NCI-H128 (cell line): ENCODE data around the gene TMEM37.
"Not testable (repeated sequence)": the region's sequence is repeated elsewhere in the genome, so short reads cannot be mapped to it uniquely, and the experiment has no call there.

Experiments
- DNase-seq: peaks from one replicate; lab custom pipeline; 2025; ENCODE audit not compliant: unreplicated experiment; lab: John Stamatoyannopoulos, UW

The TMEM37 gene

GRCh38 chr2:119431155-119431975 lies at the start of gene TMEM37:
TSS of gene TMEM37 (plus strand) at chr2:119431854. CDS start at chr2:119431904, 50 bp downstream.
- DNase-seq, result no peak

DNA sequence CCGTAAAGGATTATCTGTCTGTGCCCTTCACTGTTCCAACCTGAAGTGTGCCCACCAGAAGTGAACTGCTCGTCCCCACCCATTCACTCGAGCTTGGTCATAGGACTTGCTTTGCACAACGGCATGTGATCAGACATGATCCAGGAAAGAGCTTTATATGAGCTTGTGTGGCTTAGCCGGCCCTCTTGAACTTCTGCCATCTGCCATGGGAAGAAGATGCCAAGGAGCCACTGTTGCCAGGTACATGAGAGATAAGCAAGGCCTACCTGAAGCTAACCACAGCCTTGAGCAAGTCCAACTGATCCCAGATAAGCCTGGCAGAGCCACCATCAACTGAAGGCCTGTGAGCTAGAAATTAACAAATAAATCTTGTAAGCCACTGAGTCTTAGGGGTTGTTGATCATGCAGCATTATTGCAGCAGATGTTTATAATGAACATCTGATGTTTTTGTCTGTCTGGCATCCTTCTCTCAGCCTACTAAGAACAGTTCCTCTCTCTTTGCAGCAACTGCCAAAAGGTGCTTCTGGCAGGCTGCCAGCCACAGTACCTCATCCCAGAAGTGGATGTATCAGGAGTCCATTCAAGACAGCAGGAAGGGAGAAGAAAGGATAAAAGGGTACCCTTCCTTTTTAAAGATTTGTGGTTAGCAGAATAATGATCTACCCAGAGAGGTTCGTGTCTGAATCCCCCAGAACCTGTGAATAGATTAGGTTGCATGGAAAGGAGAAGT lies 48.1 kb upstream of the TMEM37 start:
- no peak for DNase-seq

GRCh38 chr2:119384971-119385370 lies 46.7 kb upstream of the TMEM37 start:
- no peak for DNase-seq

DNA sequence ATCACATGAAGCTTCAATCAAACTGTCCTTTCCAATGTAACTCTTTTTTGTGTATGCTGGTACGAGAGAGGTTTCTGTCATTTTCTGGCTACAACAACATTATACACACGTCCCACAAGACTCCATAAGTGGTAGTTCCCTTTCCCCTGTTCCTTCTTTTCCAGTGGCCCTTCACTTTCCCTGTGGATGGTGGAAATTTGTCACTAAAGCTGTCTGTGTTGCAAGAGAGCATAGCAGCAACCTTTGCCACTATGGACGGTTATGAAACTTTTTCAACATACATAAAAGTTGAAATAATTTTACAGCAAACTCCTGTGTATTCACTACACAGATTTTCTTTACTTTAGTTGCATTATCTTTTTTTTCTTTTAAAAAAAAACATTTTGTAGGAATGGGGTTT lies 46.2 kb upstream of the TMEM37 start:
- DNase-seq, result no peak

- DNase-seq, result no peak
These were observed 44.1 kb upstream of the TMEM37 start for GRCh38 chr2:119387381-119388129.

- DNase-seq, result no peak
These were observed 41.9 kb upstream of the TMEM37 start for GRCh38 chr2:119389615-119390306.

GRCh38 chr2:119393971-119394748 lies 37.5 kb upstream of the TMEM37 start:
- DNase-seq, result no peak

GRCh38 chr2:119397196-119397595 lies 34.5 kb upstream of the TMEM37 start:
- no peak for DNase-seq

DNA sequence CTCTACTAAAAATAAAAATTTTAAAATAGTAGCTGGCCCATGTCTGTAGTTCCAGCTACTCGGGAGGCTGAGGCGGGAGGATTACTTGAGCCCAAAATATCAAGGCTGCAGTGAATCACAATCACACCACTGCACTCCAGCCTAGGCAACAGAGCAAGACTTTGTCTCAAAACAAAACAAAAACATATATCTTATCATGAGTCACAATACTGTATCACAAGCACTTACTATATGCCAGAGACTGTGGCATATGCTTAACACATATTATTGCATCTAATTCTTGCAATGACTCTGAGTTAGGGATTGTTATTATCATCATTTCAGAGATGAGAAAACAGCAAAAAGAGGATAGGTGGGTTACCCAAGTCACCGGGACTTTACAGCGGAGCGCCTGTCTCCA lies 29.5 kb upstream of the TMEM37 start:
- DNase-seq, result no peak

GRCh38 chr2:119402645-119403560 lies 28.8 kb upstream of the TMEM37 start:
- DNase-seq, result no peak

- DNase-seq, result not testable (repeated sequence)
These were observed 28.0 kb upstream of the TMEM37 start for GRCh38 chr2:119403618-119404017.

- no peak for DNase-seq
These were observed 26.5 kb upstream of the TMEM37 start for GRCh38 chr2:119405151-119405550.

- DNase-seq, result peak; percentile 13
These were observed 24.0 kb upstream of the TMEM37 start for GRCh38 chr2:119407430-119408220.

- DNase-seq, result no peak
These were observed 23.4 kb upstream of the TMEM37 start for GRCh38 chr2:119408221-119408619.

DNA sequence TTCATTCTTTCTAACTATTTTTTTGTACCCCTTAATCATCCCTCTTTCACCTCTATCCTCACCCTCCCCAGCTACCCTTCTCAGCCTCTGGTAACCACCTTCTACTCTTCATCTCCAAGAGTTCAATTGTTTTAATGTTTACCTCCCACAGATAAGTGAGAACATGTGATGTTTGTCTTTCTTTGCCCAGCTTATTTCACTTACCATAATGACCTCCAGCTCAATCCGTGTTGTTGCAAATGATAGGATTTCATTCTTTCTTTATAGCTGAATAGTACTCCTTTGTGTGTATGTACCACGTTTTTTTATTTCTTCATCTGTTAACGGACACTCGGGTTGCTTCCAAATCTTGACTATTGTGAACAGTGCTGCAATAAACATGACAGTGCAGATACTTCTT lies 22.1 kb upstream of the TMEM37 start:
- DNase-seq, result no peak

- DNase-seq, result no peak
These were observed 16.8 kb upstream of the TMEM37 start for GRCh38 chr2:119414894-119415293.

GRCh38 chr2:119415630-119416029 lies 16.0 kb upstream of the TMEM37 start:
- no peak for DNase-seq

GRCh38 chr2:119416299-119416923 lies 15.2 kb upstream of the TMEM37 start:
- DNase-seq, result no peak
